ENCODE measurements around the gene RNF186.
A peak's percentile ranks its signal among the peaks of the same experiment; 100 is the strongest.

GRCh38 chr1:19799230-19800075 lies 15.6 kb downstream of the RNF186 start, which contains the start of gene TMCO4:
- TF ChIP-seq CTCF (optimal IDR thresholded peaks at IDR 0.05 in 1 of 3, IDR thresholded peaks at IDR 0.05 in 1 of 3, conservative IDR thresholded peaks at IDR 0.05 in 1 of 3; ENCODE audit: extremely low read depth in 1 of 3, insufficient read depth in 2 of 3, low read length in 3 of 3) (peak in 1 of 3 experiments; percentile 39), EZH2 (IDR thresholded peaks at IDR 0.05; ENCODE audit: low read length) (no peak)
